Measurements from ENCODE around the gene TEX54.

GRCh38 chr11:62816557-62816956 lies 16.1 kb downstream of the TEX54 start:
- no peak for TF ChIP-seq CTCF (IDR thresholded peaks at IDR 0.05)
- no peak for TF ChIP-seq POLR2A (IDR thresholded peaks at IDR 0.05)

Measured in esophagus squamous epithelium (tissue), 4 donors.